GM18868 (cell line): ENCODE measurements around the gene SLC12A3.
"Not testable (repeated sequence)": the region's sequence is repeated elsewhere in the genome, so short reads cannot be mapped to it uniquely, and the experiment has no call there.

ENCODE experiments used
- ATAC-seq: cut with Tn5 transposase; IDR thresholded peaks from one replicate; pipeline ENCODE4 v1.9.1; 2021; ENCODE audit warnings: mild to moderate bottlenecking, moderate library complexity; ENCODE audit not compliant: unreplicated experiment

Gene SLC12A3

DNA sequence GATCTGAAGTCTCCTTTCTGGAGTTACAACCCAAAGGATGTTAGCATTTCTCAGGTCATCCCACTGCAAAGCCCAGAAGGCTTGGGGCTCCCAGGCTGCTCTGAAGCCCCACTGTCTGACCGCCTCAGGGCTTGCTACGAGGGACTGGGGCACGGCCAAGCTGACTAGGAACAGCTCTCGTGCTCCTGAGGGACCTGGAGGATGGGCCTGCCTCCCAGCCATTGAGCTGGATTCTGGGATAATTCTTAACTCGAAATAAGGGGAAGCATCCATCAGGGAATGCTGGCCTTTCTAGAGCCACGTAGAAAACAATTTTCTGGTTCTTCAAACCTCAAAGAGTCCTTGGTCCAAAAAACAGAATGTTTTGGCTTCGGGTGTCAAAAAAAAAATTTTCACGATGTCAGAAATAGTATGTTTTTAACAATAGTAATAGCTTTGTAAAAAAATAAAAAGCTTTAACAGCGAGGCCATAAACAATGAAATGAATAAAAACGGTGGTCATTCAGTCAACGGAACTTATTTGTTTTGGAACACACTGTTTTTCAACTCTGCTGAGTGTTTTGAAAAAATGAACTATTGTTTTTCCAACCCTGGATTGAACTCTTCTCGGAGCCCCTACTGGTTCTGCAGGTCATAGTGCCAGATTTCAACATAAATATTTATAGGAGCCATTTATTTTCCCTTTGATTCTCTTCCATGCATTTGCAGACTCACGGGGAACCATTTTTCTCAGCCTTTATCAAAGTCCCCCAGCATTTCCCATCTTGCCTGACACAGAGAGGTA, 50.5 kb downstream of the SLC12A3 start:
- ATAC-seq, result no peak

DNA sequence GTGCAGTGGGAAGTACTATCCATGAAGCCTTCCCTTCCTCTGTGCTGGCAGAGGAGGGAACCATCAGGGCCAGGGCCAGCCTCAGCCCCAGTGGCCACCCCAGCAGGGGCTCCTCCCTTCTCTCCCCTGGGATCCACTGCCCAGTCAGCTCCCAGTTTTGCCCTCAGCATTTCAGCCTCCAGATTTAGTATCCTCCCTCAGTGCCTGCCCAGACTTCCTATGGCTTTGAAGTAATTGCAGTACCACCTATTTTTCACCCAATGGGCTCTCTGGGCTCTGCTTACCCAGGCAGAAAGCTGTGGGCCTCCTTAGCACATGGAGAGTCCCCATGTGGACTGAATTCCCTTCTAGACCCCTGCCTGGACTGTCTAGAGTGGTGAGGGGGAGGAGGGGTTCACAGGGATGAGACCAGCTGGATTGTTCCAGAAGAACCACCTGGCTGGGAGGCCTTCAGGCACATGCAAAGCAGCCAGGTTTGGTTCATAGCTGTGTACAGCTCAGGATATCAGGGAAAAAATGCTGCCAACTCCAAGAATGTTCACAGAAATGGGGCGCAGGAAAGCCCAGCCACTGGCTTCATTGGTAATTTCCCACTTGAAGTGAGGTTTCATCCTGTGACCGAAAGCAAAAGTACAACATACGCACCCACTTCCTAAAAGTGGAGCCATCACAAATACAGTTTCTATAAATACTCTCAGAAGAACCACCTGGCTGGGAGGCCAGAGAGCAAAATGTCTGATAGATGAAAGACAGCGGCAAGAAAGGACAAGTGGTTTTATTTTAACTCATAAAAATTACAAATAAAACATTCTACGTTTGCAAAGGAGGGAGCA, 51.8 kb downstream of the SLC12A3 start:
- ATAC-seq, result peak; percentile 78

DNA sequence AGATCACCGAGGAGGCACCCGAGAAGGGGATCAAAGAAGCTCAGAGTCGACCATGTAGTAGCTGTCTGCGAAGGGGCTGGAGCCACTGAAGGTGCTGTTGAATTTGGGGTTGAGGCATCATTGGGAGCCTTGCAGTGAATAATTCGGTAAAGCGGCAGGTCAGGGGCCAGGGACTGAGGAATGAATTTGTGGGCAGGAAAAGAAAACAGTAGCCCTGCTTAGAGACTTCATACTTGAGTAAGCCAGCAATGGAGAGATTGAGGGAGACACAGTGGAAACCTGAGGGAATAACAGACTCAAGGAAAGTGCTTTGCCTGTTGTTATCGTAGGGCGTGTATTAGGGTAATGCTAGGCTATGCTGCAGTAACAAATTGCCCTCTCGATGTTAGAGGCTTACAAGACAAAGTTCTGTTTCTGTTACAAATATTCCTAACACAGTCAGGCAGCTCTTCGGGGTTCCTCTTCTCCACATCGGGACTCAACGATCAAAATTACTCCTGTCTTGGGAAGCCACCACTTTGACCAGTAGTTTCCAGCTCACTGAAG, 53.5 kb downstream of the SLC12A3 start:
- ATAC-seq, result no peak

DNA sequence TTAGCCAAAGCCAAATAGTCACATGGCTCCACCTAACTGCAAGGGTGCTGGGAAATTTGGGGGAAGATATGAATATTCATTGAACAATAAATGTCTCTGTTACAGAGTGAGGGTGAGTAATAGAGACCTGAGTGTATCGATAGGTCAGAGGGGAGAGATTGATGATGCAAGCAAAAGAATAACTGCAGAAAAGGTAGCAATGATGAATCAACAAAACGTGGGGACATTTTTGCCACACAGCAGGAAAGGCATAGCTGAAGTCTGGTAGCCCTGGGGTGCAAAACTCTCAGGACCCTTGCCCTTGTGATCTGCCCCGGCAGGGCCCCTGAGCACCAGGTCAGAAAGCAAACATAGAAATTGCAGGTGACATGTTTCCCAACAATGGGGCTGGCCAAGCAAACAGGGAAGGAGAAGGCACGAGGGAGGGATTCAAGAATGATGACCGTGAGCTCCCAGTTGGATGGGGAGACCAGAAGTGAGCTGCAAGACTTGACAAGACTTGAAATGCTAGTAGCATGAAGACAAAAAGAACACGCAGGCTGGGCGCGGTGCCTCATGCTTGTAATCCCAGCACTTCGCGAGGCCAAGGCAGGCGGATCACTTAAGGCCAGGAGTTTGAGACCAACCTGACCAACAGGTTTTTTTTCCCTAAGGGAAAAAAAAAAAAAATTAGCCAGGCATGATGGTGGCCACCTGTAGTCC, 54.2 kb downstream of the SLC12A3 start:
- ATAC-seq, result no peak

GRCh38 chr16:56921571-56921970, 56.6 kb downstream of the SLC12A3 start:
- ATAC-seq, result no peak

- ATAC-seq, result no peak
Measured at GRCh38 chr16:56923481-56924091, 58.6 kb downstream of the SLC12A3 start.

GRCh38 chr16:56927471-56927870, 62.5 kb downstream of the SLC12A3 start:
- ATAC-seq, result no peak

DNA sequence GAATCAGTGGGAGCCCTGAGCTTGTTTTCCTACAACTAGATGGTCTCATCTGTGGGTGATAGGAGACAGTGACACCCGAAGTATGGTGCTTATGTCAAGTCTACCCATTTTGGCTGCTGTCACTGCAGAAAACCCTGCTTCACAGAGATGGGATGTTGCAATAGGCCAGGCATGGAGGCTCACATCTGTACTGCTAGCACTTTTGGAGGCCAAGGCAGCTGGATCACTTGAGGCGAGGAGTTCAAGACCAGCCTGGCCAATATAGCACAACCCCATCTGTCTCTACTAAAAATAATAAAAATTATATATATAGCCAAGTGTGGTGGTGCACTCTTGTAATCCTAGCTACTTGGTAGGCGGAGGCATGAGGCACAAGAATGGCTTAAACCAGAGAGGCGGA, 64.6 kb downstream of the SLC12A3 start:
- no peak for ATAC-seq

DNA sequence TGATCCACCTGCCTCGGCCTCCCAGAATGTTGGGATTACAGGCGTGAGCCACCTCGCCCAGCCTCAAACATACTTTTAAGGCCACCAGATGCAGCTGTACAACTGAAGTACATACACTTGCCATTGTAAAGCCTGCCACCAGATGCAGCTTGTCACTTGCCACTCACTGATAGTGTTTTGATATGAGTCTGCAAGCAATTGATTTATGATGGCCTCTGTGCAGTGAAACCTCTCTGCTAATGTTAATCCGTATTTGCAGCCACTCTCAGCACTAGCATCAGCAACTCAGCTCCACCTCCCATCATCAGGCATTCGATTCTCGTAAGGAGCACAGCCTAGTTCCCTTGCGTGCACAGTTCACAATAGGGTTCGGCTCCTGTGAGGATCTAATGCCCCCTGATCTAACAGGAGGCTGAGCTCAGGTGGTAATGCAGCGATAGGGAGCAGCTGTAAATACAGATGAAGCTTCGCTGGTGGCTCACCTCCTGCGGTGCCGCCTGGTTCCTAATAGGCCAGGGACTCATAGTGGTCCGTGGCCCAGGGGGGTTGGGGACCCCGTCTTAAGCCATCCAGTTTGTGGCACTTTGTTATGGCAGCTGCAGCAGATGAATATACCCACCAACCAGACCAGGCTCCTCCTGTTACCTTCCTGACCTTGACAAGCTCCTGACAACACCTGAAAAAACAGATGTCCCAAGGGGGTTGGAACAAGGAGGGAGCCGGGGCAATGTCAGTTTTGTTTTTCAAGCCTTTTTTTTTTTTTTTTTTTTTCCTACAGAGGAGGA, 65.7 kb downstream of the SLC12A3 start:
- ATAC-seq, result no peak

GRCh38 chr16:56931271-56931891, 66.4 kb downstream of the SLC12A3 start:
- ATAC-seq, result peak; percentile 45

DNA sequence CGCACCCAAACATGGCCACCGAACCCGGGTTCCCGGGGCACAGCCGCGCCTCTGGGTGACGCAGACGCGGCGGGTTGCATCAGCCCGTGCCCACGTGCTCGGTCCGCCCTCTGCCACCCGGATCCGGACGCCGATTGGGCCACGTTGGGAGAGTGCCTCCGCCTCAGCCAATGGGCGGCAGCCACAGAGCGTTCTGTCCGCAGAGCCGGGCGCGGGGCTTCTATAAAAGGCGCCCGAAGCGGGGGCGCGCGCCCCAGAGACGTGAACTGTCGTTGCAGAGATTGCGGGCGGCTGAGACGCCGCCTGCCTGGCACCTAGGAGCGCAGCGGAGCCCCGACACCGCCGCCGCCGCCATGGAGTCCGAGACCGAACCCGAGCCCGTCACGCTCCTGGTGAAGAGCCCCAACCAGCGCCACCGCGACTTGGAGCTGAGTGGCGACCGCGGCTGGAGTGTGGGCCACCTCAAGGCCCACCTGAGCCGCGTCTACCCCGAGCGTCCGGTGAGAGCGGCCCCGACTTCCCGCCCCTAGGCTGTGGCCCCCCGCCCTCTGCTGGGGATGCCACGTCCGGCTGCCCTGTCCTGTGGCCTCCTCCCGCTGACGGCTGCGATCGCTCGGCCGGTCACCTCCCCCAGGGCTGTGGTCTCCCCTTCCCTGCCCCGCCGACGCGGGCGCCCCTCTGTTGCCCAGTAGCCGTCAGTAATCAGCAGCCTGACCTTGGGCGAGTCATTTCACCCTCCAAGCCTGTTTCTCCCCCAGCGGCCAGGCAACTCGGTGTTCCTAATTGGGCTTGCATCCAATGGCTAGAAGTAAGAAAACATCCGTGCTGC, 67.1 kb downstream of the SLC12A3 start, which contains the start of gene HERPUD1:
Gene HERPUD1, plus strand, starts transcription at position 251 of the 829 bp plus-strand sequence. Its CDS starts 103 bp downstream, at position 354.
- peak; percentile 85 for ATAC-seq

DNA sequence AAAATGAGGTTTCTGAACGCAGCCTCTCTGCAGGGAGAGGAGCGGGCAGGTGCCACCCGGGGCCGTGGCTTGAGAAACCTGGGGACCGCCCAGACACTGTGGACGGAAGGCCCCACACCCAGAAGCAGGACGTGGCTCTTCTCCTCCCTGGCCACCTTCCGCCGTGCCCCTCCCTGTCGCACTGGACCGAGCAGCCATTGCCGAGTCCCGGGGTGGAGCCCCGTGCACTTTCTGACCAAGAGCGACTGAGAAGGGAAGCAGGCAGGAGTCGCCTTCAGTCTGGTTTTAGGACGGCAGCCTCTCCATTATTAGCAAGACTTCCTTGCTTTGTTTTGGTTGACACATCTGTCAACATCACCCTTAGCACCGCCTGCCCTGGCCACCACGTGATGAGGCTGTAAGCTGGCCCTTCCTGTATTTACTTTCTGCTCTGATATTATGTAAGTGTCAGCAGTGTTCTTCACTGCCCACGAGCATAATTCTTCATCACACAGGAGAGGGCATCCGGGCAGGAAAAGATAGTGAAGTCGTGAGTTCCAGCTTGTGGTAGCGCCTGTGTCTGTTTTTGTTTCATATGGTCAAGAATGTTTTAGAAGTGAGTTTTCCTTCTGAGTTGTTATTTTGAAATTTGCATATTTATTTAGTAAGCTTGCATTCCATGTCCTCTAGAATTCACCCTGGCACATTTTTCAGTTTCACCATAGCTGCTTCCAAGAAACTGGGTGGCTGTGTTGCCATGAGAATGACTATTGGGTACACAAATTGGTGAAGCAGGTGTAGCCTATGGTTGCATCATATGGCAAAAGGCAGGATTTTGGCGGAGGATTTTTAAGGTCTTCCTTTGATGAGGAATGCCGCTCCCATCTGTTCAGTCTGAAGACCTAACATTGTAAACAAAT, 68.0 kb downstream of the SLC12A3 start:
- ATAC-seq, result no peak

DNA sequence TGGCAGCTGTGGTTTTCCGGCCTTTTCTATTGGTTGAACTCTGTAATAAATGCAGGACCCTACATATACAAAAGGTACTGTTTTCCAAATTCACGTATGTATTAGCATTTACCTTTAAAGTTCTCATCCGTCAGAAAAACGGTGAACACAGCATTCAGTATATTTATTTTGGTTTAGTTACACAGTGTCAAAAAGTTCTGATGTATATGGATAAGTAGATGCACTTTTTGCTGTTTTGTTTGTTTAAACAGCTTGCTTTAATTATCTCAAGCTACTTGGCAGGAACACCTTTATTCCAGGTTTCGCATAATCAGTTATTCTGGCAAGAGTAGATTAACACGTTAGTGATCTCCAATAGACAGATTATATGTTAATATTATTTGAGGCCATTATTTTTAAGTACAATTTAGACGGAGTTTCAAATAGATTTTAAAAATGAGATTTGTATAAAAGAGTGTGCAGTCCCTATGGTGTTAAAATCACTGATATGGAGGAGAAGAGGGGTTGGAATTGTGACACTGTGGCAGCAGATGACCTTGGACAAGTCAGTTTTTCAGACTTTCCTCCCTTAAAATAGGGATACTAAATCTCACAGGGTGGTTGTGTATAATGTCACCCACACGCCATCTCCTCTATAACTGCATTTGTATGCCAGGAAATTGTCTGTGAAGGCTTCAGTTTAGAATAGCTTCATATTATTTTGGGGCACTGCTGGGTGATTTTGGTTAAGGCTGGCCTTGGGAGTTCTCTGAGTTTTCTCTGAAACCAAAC, 69.0 kb downstream of the SLC12A3 start:
- ATAC-seq, result no peak

- ATAC-seq, result not testable (repeated sequence)
Measured at GRCh38 chr16:56934599-56935145, 69.7 kb downstream of the SLC12A3 start.

DNA sequence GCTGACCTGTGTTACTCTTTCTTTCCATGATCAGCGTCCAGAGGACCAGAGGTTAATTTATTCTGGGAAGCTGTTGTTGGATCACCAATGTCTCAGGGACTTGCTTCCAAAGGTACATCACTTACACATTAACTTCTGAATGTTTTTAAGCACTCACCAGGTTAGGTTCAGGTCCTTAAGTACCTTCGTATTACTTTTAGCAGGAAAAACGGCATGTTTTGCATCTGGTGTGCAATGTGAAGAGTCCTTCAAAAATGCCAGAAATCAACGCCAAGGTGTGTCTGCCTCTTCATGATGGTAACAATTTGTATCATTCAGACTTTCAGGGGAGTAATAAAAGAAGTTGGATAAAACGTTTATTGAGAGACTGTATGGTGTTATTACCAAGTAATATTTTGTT, 70.2 kb downstream of the SLC12A3 start:
- no peak for ATAC-seq

DNA sequence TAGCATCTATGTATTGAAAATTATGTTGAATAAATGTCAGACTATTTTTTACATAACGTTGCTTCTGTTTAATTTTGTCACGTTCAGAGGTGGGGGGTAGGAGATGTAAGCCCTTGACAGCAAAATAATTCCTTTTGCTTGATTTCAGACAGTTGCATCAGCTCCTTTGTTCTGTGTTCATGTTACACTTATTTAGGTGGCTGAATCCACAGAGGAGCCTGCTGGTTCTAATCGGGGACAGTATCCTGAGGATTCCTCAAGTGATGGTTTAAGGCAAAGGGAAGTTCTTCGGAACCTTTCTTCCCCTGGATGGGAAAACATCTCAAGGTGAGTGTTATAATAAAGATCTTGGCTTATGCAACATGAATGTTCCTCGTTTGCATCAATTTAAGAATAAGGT, 71.5 kb downstream of the SLC12A3 start:
- ATAC-seq, result no peak
